Prostate gland (tissue), 2 donors: Measurements from ENCODE around the gene LYPLA2.

ENCODE experiments used
- POLR2A ChIP-seq: fragments of 450-650 bp; IDR thresholded peaks from one replicate; pipeline ENCODE4 v1.6.1; 2016; ENCODE audit warnings: antibody characterized with exemption, mild to moderate bottlenecking
- POLR2AphosphoS5 ChIP-seq: sonication (generic); formaldehyde crosslinking; IDR thresholded peaks from one replicate; pipeline ENCODE4 v1.6.1; 2017; ENCODE audit warnings: antibody characterized with exemption
- TF ChIP-seq, protein P1 (sequence below), 4 experiments: fragments of 200-600 bp in 2 of 4; fragments of 450-650 bp in 2 of 4; sonication (generic) in 2 of 4; IDR thresholded peaks; 1 replicate in 3 of 4; 2 replicates in 1 of 4; pipeline ENCODE4 v1.5.1; 2016 to 2019; ENCODE audit warnings: antibody characterized with exemption in 4 of 4, mild to moderate bottlenecking in 2 of 4, moderate library complexity in 2 of 4

DNA sequence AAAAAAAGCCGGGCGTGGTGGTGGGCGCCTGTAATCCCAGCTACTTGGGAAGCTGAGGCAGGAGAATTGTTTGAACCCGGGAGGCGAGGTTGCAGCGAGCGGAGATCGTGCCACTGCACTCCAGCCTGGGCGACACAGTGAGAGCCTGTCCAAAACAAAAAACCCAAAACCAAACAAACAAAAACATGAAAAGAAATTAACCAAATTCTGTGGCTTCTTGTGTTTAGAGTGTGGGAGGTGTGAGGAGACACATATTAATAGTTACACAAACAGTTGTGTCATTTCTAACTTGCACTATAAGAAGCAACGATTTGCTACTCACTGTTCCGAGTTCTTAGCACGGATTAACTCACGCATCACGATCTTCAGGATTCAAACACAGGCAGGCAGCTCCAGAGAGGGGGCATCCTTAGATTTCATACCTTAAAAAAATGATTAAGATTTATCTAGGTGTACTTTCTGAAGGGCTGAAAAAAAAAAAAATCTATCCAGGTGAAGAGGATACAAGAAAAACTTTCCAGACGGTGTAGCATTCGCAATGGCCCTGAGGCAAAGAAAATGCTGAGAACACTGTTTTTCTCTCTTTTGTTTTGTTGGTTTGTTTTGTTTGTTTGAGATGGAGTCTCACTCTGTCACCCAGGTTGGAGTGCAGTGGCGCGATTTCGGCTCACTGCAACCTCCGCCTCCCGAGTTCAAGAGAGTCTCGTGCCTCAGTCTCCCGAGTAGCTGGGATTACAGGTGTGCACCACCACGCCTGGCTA is 35.0 kb downstream of the LYPLA2 start:
- TF ChIP-seq, protein P1, sequence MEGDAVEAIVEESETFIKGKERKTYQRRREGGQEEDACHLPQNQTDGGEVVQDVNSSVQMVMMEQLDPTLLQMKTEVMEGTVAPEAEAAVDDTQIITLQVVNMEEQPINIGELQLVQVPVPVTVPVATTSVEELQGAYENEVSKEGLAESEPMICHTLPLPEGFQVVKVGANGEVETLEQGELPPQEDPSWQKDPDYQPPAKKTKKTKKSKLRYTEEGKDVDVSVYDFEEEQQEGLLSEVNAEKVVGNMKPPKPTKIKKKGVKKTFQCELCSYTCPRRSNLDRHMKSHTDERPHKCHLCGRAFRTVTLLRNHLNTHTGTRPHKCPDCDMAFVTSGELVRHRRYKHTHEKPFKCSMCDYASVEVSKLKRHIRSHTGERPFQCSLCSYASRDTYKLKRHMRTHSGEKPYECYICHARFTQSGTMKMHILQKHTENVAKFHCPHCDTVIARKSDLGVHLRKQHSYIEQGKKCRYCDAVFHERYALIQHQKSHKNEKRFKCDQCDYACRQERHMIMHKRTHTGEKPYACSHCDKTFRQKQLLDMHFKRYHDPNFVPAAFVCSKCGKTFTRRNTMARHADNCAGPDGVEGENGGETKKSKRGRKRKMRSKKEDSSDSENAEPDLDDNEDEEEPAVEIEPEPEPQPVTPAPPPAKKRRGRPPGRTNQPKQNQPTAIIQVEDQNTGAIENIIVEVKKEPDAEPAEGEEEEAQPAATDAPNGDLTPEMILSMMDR (IDR thresholded peaks at IDR 0.05), result no peak
- TF ChIP-seq POLR2A (no peak), POLR2AphosphoS5 (no peak)
